Measurements from ENCODE around the gene NAA11. TPM values are rescaled to one million over a fixed set of nuclear protein-coding genes. Genes with fewer than 3 reads are reported as not detected.
"Not testable (repeated sequence)": the region's sequence is repeated elsewhere in the genome, so short reads cannot be mapped to it uniquely, and the experiment has no call there.

NAA11 gene
- total RNA-seq, 1 experiment from 2014 or later, result not detected

GRCh38 chr4:79281566-79282359, 44.1 kb downstream of the NAA11 start:
- CTCF ChIA-PET, result no interaction called here
- no peak overlapping the region for H3K27ac ChIP-seq (ENCODE audit: low read depth, low read length, poor library complexity, severe bottlenecking)

DNA sequence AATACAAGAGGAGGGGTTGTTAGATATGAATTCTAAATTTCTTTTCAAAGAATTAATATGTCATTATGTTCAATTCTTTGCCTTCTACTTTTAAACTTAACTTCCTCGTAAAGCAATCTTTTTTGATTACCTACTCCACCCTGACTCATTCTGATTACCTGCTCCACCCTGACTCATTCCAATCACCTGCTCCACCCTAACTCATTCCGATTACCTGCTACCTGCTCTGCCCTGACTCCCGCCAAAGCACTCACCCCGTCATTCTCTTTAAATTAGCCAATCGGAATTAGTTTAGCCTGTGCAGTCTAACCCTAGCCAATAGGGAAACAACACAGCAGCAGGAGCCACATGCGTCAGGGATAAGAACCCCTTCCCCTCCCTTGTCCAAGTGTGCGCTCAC, 48.4 kb downstream of the NAA11 start:
- not testable (repeated sequence) for BruUV-seq (replicated peaks)

More at GRCh38 chr4:79281566-79282359, 44.1 kb downstream of the NAA11 start:
- POLR2A ChIA-PET (ENCODE audit: low non-redundant PET), result no interaction called here
- no peak for TF ChIP-seq EZH2 (IDR thresholded peaks at IDR 0.05; ENCODE audit: borderline replicate concordance, low read depth, low read length, poor library complexity, severe bottlenecking)
- TF ChIP-seq CTCF (conservative IDR thresholded peaks at IDR 0.05; ENCODE audit: low read depth, low read length), result no peak
- Histone ChIP-seq H3K9me3 (ENCODE audit: low read depth, low read length, poor library complexity, severe bottlenecking) (no peaks in the 10 kb centered on the region), H3K27me3 (replicated peaks; ENCODE audit: insufficient read depth, low read depth, low read length, poor library complexity) (no peaks in the 10 kb centered on the region), H3K4me3 (ENCODE audit: low read depth, low read length, poor library complexity, severe bottlenecking) (no peak overlapping the region), H3K4me1 (ENCODE audit: insufficient read depth, low read length, poor library complexity, severe bottlenecking) (no peaks in the 10 kb centered on the region), H3K36me3 (ENCODE audit: insufficient read depth, low read length, poor library complexity, severe bottlenecking) (no peaks in the 10 kb centered on the region)
- BruUV-seq (replicated peaks), result no TSS peak
- intact Hi-C loops (cut with micrococcal nuclease; ENCODE audit: unreplicated experiment), result no loop called here
- no peak for DNase-seq (ENCODE audit: low spot score)

GRCh38 chr4:79273915-79274314, 51.9 kb downstream of the NAA11 start:
- no peaks in the 10 kb centered on the region for H3K4me1 ChIP-seq (ENCODE audit: insufficient read depth, low read length, poor library complexity, severe bottlenecking)
- DNase-seq (ENCODE audit: low spot score), result no peak
- TF ChIP-seq CTCF (conservative IDR thresholded peaks at IDR 0.05; ENCODE audit: low read depth, low read length), result no peak
- no peak for TF ChIP-seq EZH2 (IDR thresholded peaks at IDR 0.05; ENCODE audit: borderline replicate concordance, low read depth, low read length, poor library complexity, severe bottlenecking)
- intact Hi-C loops (cut with micrococcal nuclease; ENCODE audit: unreplicated experiment), result no loop called here
- H3K27me3 ChIP-seq (replicated peaks; ENCODE audit: insufficient read depth, low read depth, low read length, poor library complexity), result no peaks in the 10 kb centered on the region
- CTCF ChIA-PET, result no interaction called here
- BruUV-seq (replicated peaks), result no TSS peak
- H3K36me3 ChIP-seq (ENCODE audit: insufficient read depth, low read length, poor library complexity, severe bottlenecking), result no peaks in the 10 kb centered on the region
- no peak overlapping the region for H3K4me3 ChIP-seq (ENCODE audit: low read depth, low read length, poor library complexity, severe bottlenecking)
- H3K27ac ChIP-seq (ENCODE audit: low read depth, low read length, poor library complexity, severe bottlenecking), result no peak overlapping the region
- POLR2A ChIA-PET (ENCODE audit: low non-redundant PET), result no interaction called here
- no peaks in the 10 kb centered on the region for H3K9me3 ChIP-seq (ENCODE audit: low read depth, low read length, poor library complexity, severe bottlenecking)

More for the DNA sequence above, 48.4 kb downstream of the NAA11 start:
- POLR2A ChIA-PET (ENCODE audit: low non-redundant PET); intact Hi-C loops (cut with micrococcal nuclease; ENCODE audit: unreplicated experiment); H3K36me3 ChIP-seq (ENCODE audit: insufficient read depth, low read length, poor library complexity, severe bottlenecking); H3K4me3 ChIP-seq (ENCODE audit: low read depth, low read length, poor library complexity, severe bottlenecking); H3K27ac ChIP-seq (ENCODE audit: low read depth, low read length, poor library complexity, severe bottlenecking); H3K9me3 ChIP-seq (ENCODE audit: low read depth, low read length, poor library complexity, severe bottlenecking); CTCF ChIA-PET; DNase-seq (ENCODE audit: low spot score); H3K4me1 ChIP-seq (ENCODE audit: insufficient read depth, low read length, poor library complexity, severe bottlenecking); H3K27me3 ChIP-seq (replicated peaks; ENCODE audit: insufficient read depth, low read depth, low read length, poor library complexity): not testable (repeated sequence)

DNA sequence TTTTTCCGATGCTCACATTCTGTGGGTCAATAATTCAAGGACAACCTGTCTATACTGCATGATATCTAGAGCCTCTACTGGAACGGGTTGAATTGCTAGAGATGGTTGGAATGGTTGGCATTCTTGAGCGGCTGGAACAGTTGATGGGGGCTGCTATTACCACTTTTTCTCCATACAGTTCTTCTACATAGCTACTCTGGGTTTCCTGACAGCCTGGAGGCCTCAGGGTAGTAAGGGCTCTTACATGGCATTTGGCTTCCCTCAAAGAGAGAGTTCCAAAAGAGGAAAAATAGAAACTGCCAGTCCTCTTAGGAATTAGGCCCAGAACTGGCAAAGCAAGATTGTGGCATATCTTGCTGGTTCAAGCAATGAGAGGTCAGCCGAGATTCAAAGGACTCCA, 53.1 kb downstream of the NAA11 start:
- Histone ChIP-seq H3K4me1 (ENCODE audit: insufficient read depth, low read length, poor library complexity, severe bottlenecking) (no peaks in the 10 kb centered on the region), H3K36me3 (ENCODE audit: insufficient read depth, low read length, poor library complexity, severe bottlenecking) (no peaks in the 10 kb centered on the region), H3K9me3 (ENCODE audit: low read depth, low read length, poor library complexity, severe bottlenecking) (no peaks in the 10 kb centered on the region), H3K27me3 (replicated peaks; ENCODE audit: insufficient read depth, low read depth, low read length, poor library complexity) (no peaks in the 10 kb centered on the region), H3K27ac (ENCODE audit: low read depth, low read length, poor library complexity, severe bottlenecking) (no peak overlapping the region), H3K4me3 (ENCODE audit: low read depth, low read length, poor library complexity, severe bottlenecking) (no peak overlapping the region)
- BruUV-seq (replicated peaks), result no TSS peak
- intact Hi-C loops (cut with micrococcal nuclease; ENCODE audit: unreplicated experiment), result no loop called here
- ChIA-PET CTCF (no interaction called here), POLR2A (ENCODE audit: low non-redundant PET) (no interaction called here)
- no peak for TF ChIP-seq EZH2 (IDR thresholded peaks at IDR 0.05; ENCODE audit: borderline replicate concordance, low read depth, low read length, poor library complexity, severe bottlenecking)
- TF ChIP-seq CTCF (conservative IDR thresholded peaks at IDR 0.05; ENCODE audit: low read depth, low read length), result no peak
- DNase-seq (ENCODE audit: low spot score), result no peak
